Nephron (organoid): ENCODE results near the gene FUNDC1.
"Not testable (repeated sequence)": the region's sequence is repeated elsewhere in the genome, so short reads cannot be mapped to it uniquely, and the experiment has no call there.

Experiments used
- H3K27ac Mint-ChIP-seq, 3 experiments: 2 replicates each; pipeline ENCODE4 v1.8.0; 2020; ENCODE audit warnings: mixed read lengths in 3 of 3, mild to moderate bottlenecking in 2 of 3, moderate library complexity in 1 of 3
- H3K27me3 Mint-ChIP-seq: 2 replicates; pipeline ENCODE4 v1.8.0; 2021; ENCODE audit warnings: low read depth, mild to moderate bottlenecking, moderate library complexity, mixed read lengths
- H3K36me3 Mint-ChIP-seq: 2 replicates; pipeline ENCODE4 v1.8.0; 2020; ENCODE audit warnings: low read depth, mixed read lengths
- H3K4me1 Mint-ChIP-seq: 2 replicates; pipeline ENCODE4 v1.8.0; 2020; ENCODE audit warnings: mixed read lengths
- H3K4me3 Mint-ChIP-seq, 3 experiments: 2 replicates each; pipeline ENCODE4 v1.8.0; 2020; ENCODE audit warnings: mild to moderate bottlenecking in 3 of 3, mixed read lengths in 3 of 3, moderate library complexity in 2 of 3
- H3K9me3 Mint-ChIP-seq: 2 replicates; pipeline ENCODE4 v1.8.0; 2020; ENCODE audit warnings: mixed read lengths
- TF ChIP-seq, protein P1 (sequence below), 3 experiments: fragments of 200-600 bp; sonication (generic); IDR thresholded peaks; one replicate each; pipeline ENCODE4 v1.5.0; 2021; ENCODE audit warnings: antibody characterized with exemption in 3 of 3; ENCODE audit not compliant: unreplicated experiment in 3 of 3

FUNDC1 gene

DNA sequence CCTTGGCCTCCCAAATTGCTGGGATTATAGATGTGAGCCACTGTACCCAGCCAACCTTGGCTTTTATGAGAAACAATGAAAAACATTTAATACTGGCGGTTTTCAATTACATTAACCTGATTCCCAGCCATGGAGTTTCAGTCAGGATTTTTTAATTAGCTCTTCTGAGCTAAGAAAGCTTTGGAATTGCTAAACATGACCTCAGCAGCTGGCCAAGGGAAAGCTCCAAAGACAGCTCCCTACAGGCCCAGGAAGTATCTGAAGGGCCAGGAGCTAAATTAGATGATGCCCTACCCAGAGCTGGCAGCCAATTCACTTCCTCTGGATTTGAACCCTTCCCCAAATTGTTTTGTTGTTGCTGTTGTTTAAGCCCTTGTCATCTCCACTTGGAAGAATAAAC, 26.5 kb upstream of the FUNDC1 start:
- Mint-ChIP-seq H3K36me3 (no peaks in the 10 kb centered on the region), H3K27me3 (no peaks in the 10 kb centered on the region), H3K9me3 (peaks cover 33% of the 10 kb centered on the region), H3K27ac (no peak overlapping the region), H3K4me3 (no peak overlapping the region), H3K4me1 (no peaks in the 10 kb centered on the region)
- TF ChIP-seq, protein P1, sequence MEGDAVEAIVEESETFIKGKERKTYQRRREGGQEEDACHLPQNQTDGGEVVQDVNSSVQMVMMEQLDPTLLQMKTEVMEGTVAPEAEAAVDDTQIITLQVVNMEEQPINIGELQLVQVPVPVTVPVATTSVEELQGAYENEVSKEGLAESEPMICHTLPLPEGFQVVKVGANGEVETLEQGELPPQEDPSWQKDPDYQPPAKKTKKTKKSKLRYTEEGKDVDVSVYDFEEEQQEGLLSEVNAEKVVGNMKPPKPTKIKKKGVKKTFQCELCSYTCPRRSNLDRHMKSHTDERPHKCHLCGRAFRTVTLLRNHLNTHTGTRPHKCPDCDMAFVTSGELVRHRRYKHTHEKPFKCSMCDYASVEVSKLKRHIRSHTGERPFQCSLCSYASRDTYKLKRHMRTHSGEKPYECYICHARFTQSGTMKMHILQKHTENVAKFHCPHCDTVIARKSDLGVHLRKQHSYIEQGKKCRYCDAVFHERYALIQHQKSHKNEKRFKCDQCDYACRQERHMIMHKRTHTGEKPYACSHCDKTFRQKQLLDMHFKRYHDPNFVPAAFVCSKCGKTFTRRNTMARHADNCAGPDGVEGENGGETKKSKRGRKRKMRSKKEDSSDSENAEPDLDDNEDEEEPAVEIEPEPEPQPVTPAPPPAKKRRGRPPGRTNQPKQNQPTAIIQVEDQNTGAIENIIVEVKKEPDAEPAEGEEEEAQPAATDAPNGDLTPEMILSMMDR (IDR thresholded peaks at IDR 0.05; ENCODE audit: unreplicated experiment in 3 of 3) = no peak

- Mint-ChIP-seq H3K9me3 (peaks cover 33% of the 10 kb centered on the region), H3K4me1 (no peaks in the 10 kb centered on the region), H3K4me3 (no peak overlapping the region), H3K27ac (no peak overlapping the region), H3K36me3 (no peaks in the 10 kb centered on the region), H3K27me3 (no peaks in the 10 kb centered on the region)
- TF ChIP-seq, protein P1 (IDR thresholded peaks at IDR 0.05; ENCODE audit: unreplicated experiment in 3 of 3) = no peak
Observed at GRCh38 chrX:44568196-44568595, 25.5 kb upstream of the FUNDC1 start.

- not testable (repeated sequence) for H3K27me3 Mint-ChIP-seq, H3K4me1 Mint-ChIP-seq, H3K36me3 Mint-ChIP-seq, H3K4me3 Mint-ChIP-seq, H3K27ac Mint-ChIP-seq
- H3K9me3 Mint-ChIP-seq = peaks cover 17% of the 10 kb centered on the region
Observed at GRCh38 chrX:44561896-44562295, 19.2 kb upstream of the FUNDC1 start.

DNA sequence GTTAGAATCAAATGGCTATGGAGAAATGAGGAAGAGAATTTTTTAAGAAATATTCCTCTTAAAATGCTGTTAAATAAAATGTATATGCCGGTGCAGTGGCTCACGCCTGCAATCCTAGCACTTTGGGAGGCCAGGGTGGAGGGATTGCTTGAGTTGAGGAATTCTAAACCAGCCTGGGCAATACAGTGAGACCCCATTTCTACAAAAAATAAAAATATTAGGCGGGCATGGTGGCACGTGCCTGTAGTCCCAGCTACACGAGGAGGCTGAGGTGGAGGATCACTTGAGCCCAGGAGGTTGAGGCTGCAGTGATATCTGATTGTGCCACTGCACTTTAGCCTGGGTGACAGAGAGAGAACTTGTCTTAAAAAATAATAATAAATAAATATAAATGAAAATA, 7.9 kb upstream of the FUNDC1 start:
- H3K4me3 Mint-ChIP-seq = no peak overlapping the region
- no peaks in the 10 kb centered on the region for H3K36me3 Mint-ChIP-seq
- H3K27ac Mint-ChIP-seq = no peak overlapping the region
- TF ChIP-seq, protein P1 (IDR thresholded peaks at IDR 0.05; ENCODE audit: unreplicated experiment in 3 of 3) = no peak
- no peaks in the 10 kb centered on the region for H3K27me3 Mint-ChIP-seq
- H3K9me3 Mint-ChIP-seq = peaks cover 8% of the 10 kb centered on the region
- no peaks in the 10 kb centered on the region for H3K4me1 Mint-ChIP-seq

DNA sequence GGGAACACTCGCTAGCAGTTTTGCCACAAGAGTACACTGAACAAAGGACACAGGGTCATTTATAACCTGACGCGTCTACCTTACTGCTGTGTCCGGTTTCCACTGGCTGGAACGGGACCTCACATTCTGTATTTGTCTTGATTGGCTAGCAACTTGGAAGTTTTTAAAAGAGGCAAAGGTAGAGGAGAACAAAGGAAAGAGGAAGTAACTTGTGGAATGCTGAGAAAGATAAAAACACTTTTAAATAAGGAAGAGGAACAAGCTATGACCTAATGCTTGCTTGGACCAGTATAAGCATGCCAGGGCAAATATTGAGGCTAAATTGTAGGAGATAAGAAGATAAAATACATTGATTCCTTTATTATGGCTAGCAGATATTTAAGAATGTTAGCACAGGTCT, 2.8 kb upstream of the FUNDC1 start:
- H3K27me3 Mint-ChIP-seq, H3K4me3 Mint-ChIP-seq, H3K9me3 Mint-ChIP-seq, H3K36me3 Mint-ChIP-seq, H3K4me1 Mint-ChIP-seq: not testable (repeated sequence)
- H3K27ac Mint-ChIP-seq = peak overlapping the region in 1 of 3 experiments; percentile 39

- peak overlapping the region in 1 of 3 experiments; percentile 96 for H3K4me3 Mint-ChIP-seq
- H3K4me1 Mint-ChIP-seq = peaks cover 9% of the 10 kb centered on the region
- TF ChIP-seq, protein P1 (IDR thresholded peaks at IDR 0.05; ENCODE audit: unreplicated experiment in 3 of 3) = no peak
- H3K27ac Mint-ChIP-seq = no peak overlapping the region
- H3K9me3 Mint-ChIP-seq = peaks cover 9% of the 10 kb centered on the region
- H3K36me3 Mint-ChIP-seq = peaks cover 8% of the 10 kb centered on the region
- H3K27me3 Mint-ChIP-seq = no peaks in the 10 kb centered on the region
Observed at GRCh38 chrX:44544036-44544435, 1.4 kb upstream of the FUNDC1 start.

DNA sequence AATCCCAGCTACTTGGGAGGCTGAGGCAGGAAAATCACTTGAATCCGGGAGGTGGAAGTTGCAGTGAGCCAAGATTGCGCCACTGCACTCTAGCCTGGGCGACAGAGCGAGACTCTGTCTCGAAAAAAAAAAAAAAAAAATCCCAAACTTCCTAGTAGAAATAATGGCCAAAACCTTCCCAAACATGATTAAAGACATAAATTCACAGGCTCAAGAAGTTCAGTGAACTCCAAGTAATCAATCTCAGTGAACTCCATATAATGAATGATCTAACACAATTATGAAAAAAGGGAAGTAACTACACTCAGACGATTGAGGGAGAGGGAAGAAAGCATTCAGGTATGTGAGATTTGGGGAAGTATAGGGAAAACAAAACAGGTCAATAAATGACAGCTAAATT, 6.5 kb downstream of the FUNDC1 start:
- no peak overlapping the region for H3K4me3 Mint-ChIP-seq
- no peaks in the 10 kb centered on the region for H3K27me3 Mint-ChIP-seq
- H3K36me3 Mint-ChIP-seq = peaks cover 49% of the 10 kb centered on the region
- H3K4me1 Mint-ChIP-seq = peaks cover 2% of the 10 kb centered on the region
- H3K27ac Mint-ChIP-seq = no peak overlapping the region
- TF ChIP-seq, protein P1 (IDR thresholded peaks at IDR 0.05; ENCODE audit: unreplicated experiment in 3 of 3) = no peak
- H3K9me3 Mint-ChIP-seq = peaks cover 15% of the 10 kb centered on the region
